LNCaP clone FGC (cell line): Measurements from ENCODE around the gene IL17RA.

Experiments used
- DNase-seq: peaks from one replicate; pipeline ENCODE4 v3.0.0-alpha.2; 2011; ENCODE audit warnings: low read depth
- H3K4me3 ChIP-seq: 2 replicates; pipeline ENCODE4 v1.5.1; 2011; ENCODE audit warnings: mild to moderate bottlenecking, low read depth, low read length, control low read depth
- CTCF ChIP-seq: IDR thresholded peaks from 2 replicates; pipeline ENCODE4 v1.5.1; 2012; ENCODE audit warnings: mild to moderate bottlenecking; ENCODE audit not compliant: control insufficient read depth, insufficient read depth; ENCODE audit errors: extremely low read depth

The IL17RA gene

DNA sequence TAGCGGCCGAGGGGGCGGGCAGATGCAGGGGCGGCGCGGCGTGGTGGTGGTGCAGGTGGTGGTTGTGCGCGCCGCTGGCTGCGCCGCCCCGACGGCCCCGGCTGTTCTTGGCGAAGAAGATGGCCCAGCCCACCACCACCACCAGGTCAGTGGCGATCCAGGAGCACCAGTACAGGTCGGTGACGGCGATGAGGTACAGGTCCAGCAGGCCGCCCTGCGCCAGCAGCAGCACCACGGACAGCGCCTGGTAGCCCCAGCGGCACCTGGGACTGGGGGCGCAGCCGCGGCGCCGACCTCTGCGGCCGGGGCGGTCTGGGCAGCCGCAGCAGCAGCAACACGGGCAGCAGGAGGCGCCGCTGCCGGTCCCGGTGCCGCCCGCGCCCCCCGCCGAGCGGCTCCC is 35.5 kb downstream of the IL17RA start:
- no peak overlapping the region for H3K4me3 ChIP-seq
- DNase-seq = no peak
- TF ChIP-seq CTCF = peak; percentile 9; the same call in 1 of the 2 replicates

- peak overlapping the region; percentile 39 for H3K4me3 ChIP-seq
- no peak for DNase-seq
- no peak for TF ChIP-seq CTCF
Measured at GRCh38 chr22:17120711-17121232, 36.0 kb downstream of the IL17RA start.

- DNase-seq = no peak
- TF ChIP-seq CTCF = no peak
- peak within 1 kb of the TSS; percentile 39 for H3K4me3 ChIP-seq
Measured at GRCh38 chr22:17121233-17122195, 36.7 kb downstream of the IL17RA start, which contains the start of gene TMEM121B. TSS of gene TMEM121B (minus strand) at chr22:17121360. CDS start at chr22:17121127, 233 bp downstream.

DNA sequence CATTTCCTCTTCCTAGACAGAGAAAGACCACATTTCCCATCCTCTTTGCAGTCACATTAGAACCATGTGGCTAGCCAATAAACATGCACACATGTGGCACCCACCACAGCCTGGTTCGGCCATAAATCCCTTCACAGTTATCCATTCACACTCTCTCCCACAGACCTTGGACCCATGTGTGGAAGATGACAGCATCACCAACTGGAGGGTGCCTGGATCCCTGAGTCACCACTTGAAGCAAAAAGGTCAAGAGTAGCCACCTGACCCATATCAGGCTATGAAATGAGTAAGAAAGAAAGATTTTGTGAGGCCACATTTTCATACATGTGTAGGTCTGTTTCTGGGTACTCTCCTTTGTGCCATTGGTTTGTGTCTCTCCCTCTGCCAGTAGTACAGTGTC is 45.4 kb downstream of the IL17RA start:
- TF ChIP-seq CTCF = no peak
- H3K4me3 ChIP-seq = no peak overlapping the region
- no peak for DNase-seq

GRCh38 chr22:17131686-17132085 is 46.9 kb downstream of the IL17RA start:
- no peak for TF ChIP-seq CTCF
- no peak for DNase-seq
- no peak overlapping the region for H3K4me3 ChIP-seq

- H3K4me3 ChIP-seq = no peak overlapping the region
- DNase-seq = no peak
- TF ChIP-seq CTCF = no peak
Measured at GRCh38 chr22:17132112-17132511, 47.3 kb downstream of the IL17RA start.

GRCh38 chr22:17133137-17133536 is 48.3 kb downstream of the IL17RA start:
- DNase-seq = no peak
- H3K4me3 ChIP-seq = no peak overlapping the region
- no peak for TF ChIP-seq CTCF
